GM15510 (cell line): ENCODE data around the gene PRMT7.

Experiments used
- POLR2A ChIP-seq: IDR thresholded peaks from 3 replicates; pipeline ENCODE4 v1.6.1; 2011; ENCODE audit warnings: borderline replicate concordance; ENCODE audit not compliant: insufficient read length; ENCODE audit errors: extremely low read depth

PRMT7 gene

GRCh38 chr16:68289621-68290329 lies 21.0 kb upstream of the PRMT7 start:
- TF ChIP-seq POLR2A, result no peak

GRCh38 chr16:68290450-68290849 lies 20.4 kb upstream of the PRMT7 start:
- no peak for TF ChIP-seq POLR2A

GRCh38 chr16:68291227-68291626 lies 19.6 kb upstream of the PRMT7 start:
- TF ChIP-seq POLR2A, result no peak

GRCh38 chr16:68292425-68292824 lies 18.4 kb upstream of the PRMT7 start:
- no peak for TF ChIP-seq POLR2A

- TF ChIP-seq POLR2A, result no peak
Observed at GRCh38 chr16:68296291-68296690, 14.5 kb upstream of the PRMT7 start.

GRCh38 chr16:68296693-68297092 lies 14.1 kb upstream of the PRMT7 start:
- no peak for TF ChIP-seq POLR2A

- TF ChIP-seq POLR2A, result no peak
Observed at GRCh38 chr16:68297908-68298307, 12.9 kb upstream of the PRMT7 start.

GRCh38 chr16:68298312-68298711 lies 12.5 kb upstream of the PRMT7 start:
- TF ChIP-seq POLR2A, result no peak

GRCh38 chr16:68298907-68299561 lies 11.8 kb upstream of the PRMT7 start:
- TF ChIP-seq POLR2A, result no peak

- no peak for TF ChIP-seq POLR2A
Observed at GRCh38 chr16:68299571-68300453, 11.0 kb upstream of the PRMT7 start.

GRCh38 chr16:68300734-68301459 lies 9.9 kb upstream of the PRMT7 start:
- no peak for TF ChIP-seq POLR2A

GRCh38 chr16:68306633-68307032 lies 4.2 kb upstream of the PRMT7 start:
- no peak for TF ChIP-seq POLR2A

GRCh38 chr16:68309799-68310198 lies 1.0 kb upstream of the PRMT7 start:
- TF ChIP-seq POLR2A, result no peak

GRCh38 chr16:68310437-68310773 lies 414 bp upstream of the PRMT7 start:
- no peak for TF ChIP-seq POLR2A

- no peak for TF ChIP-seq POLR2A
Observed at GRCh38 chr16:68313116-68313515, 2.3 kb downstream of the PRMT7 start.
